Measurements from ENCODE around the gene PDE6A. TPM values are rescaled to one million over a fixed set of nuclear protein-coding genes. Genes with fewer than 3 reads are reported as not detected.

PDE6A gene
- total RNA-seq, 1 donor from 2014 or later: 0.14 TPM

- Histone ChIP-seq H3K79me2 (ENCODE audit: insufficient read depth, low read length) (no peaks in the 10 kb centered on the region), H4K20me1 (ENCODE audit: insufficient read depth, low read length) (no peaks in the 10 kb centered on the region), H2AFZ (ENCODE audit: low read depth, low read length) (no peak overlapping the region), H3K27me3 (ENCODE audit: insufficient read depth, low read length) (no peaks in the 10 kb centered on the region), H3K9ac (ENCODE audit: low read length) (no peak overlapping the region), H3K4me1 (ENCODE audit: insufficient read depth, low read length) (no peaks in the 10 kb centered on the region), H3K36me3 (ENCODE audit: insufficient read depth, low read length) (no peaks in the 10 kb centered on the region), H3K27ac (ENCODE audit: low read depth, low read length) (no peak overlapping the region), H3K4me3 (ENCODE audit: insufficient read depth, low read depth, low read length) (no peak overlapping the region), H3K9me3 (ENCODE audit: insufficient read depth, low read depth, low read length) (no peaks in the 10 kb centered on the region), H3K4me2 (ENCODE audit: low read length) (no peak overlapping the region)
- TF ChIP-seq CTCF (IDR thresholded peaks at IDR 0.05; ENCODE audit: insufficient read depth, low read depth, low read length): no peak
- no peak overlapping the region for H3K27ac Mint-ChIP-seq (ENCODE audit: unreplicated experiment)
- H3K27me3 Mint-ChIP-seq (ENCODE audit: low read depth, unreplicated experiment): peaks cover 14% of the 10 kb centered on the region
- FAIRE-seq (no peak), DNase-seq (ENCODE audit: low read depth) (no peak)
- peaks cover 34% of the 10 kb centered on the region for H3K36me3 Mint-ChIP-seq (ENCODE audit: low read depth, unreplicated experiment)
- no peaks in the 10 kb centered on the region for H3K4me1 Mint-ChIP-seq (ENCODE audit: low read depth, unreplicated experiment)
- peak overlapping the region; percentile 40 for H3K4me3 Mint-ChIP-seq (ENCODE audit: unreplicated experiment)
- no peaks in the 10 kb centered on the region for H3K9me3 Mint-ChIP-seq (ENCODE audit: unreplicated experiment)
These were observed 95.2 kb downstream of the PDE6A start for GRCh38 chr5:149849280-149849965.

- Histone ChIP-seq H3K4me1 (ENCODE audit: insufficient read depth, low read length) (no peaks in the 10 kb centered on the region), H3K4me2 (ENCODE audit: low read length) (no peak overlapping the region), H4K20me1 (ENCODE audit: insufficient read depth, low read length) (no peaks in the 10 kb centered on the region), H3K36me3 (ENCODE audit: insufficient read depth, low read length) (no peaks in the 10 kb centered on the region), H2AFZ (ENCODE audit: low read depth, low read length) (no peak overlapping the region), H3K79me2 (ENCODE audit: insufficient read depth, low read length) (no peaks in the 10 kb centered on the region), H3K27ac (ENCODE audit: low read depth, low read length) (no peak overlapping the region), H3K9me3 (ENCODE audit: insufficient read depth, low read depth, low read length) (no peaks in the 10 kb centered on the region), H3K4me3 (ENCODE audit: insufficient read depth, low read depth, low read length) (no peak overlapping the region), H3K9ac (ENCODE audit: low read length) (no peak overlapping the region), H3K27me3 (ENCODE audit: insufficient read depth, low read length) (no peaks in the 10 kb centered on the region)
- Mint-ChIP-seq H3K9me3 (ENCODE audit: unreplicated experiment) (no peaks in the 10 kb centered on the region), H3K27me3 (ENCODE audit: low read depth, unreplicated experiment) (peaks cover 14% of the 10 kb centered on the region), H3K27ac (ENCODE audit: unreplicated experiment) (no peak overlapping the region), H3K4me1 (ENCODE audit: low read depth, unreplicated experiment) (no peaks in the 10 kb centered on the region), H3K4me3 (ENCODE audit: unreplicated experiment) (no peak overlapping the region), H3K36me3 (ENCODE audit: low read depth, unreplicated experiment) (peaks cover 34% of the 10 kb centered on the region)
- TF ChIP-seq EZH2 (IDR thresholded peaks at IDR 0.05; ENCODE audit: insufficient read depth, low read length): no peak
- TF ChIP-seq CTCF (IDR thresholded peaks at IDR 0.05; ENCODE audit: insufficient read depth, low read depth, low read length): no peak
- FAIRE-seq (no peak), DNase-seq (ENCODE audit: low read depth) (no peak)
These were observed 97.0 kb downstream of the PDE6A start for GRCh38 chr5:149847611-149848010.

- TF ChIP-seq EZH2 (IDR thresholded peaks at IDR 0.05; ENCODE audit: insufficient read depth, low read length) (no peak), CTCF (IDR thresholded peaks at IDR 0.05; ENCODE audit: insufficient read depth, low read depth, low read length) (no peak)
- Histone ChIP-seq H3K9ac (ENCODE audit: low read length) (no peak overlapping the region), H3K79me2 (ENCODE audit: insufficient read depth, low read length) (no peaks in the 10 kb centered on the region), H3K27ac (ENCODE audit: low read depth, low read length) (no peak overlapping the region), H4K20me1 (ENCODE audit: insufficient read depth, low read length) (no peaks in the 10 kb centered on the region), H3K9me3 (ENCODE audit: insufficient read depth, low read depth, low read length) (no peaks in the 10 kb centered on the region), H2AFZ (ENCODE audit: low read depth, low read length) (no peak overlapping the region), H3K36me3 (ENCODE audit: insufficient read depth, low read length) (no peaks in the 10 kb centered on the region), H3K4me3 (ENCODE audit: insufficient read depth, low read depth, low read length) (no peak overlapping the region), H3K27me3 (ENCODE audit: insufficient read depth, low read length) (no peaks in the 10 kb centered on the region), H3K4me2 (ENCODE audit: low read length) (no peak overlapping the region), H3K4me1 (ENCODE audit: insufficient read depth, low read length) (no peaks in the 10 kb centered on the region)
- Mint-ChIP-seq H3K27me3 (ENCODE audit: low read depth, unreplicated experiment) (peaks cover 4% of the 10 kb centered on the region), H3K4me3 (ENCODE audit: unreplicated experiment) (no peak overlapping the region), H3K27ac (ENCODE audit: unreplicated experiment) (no peak overlapping the region), H3K4me1 (ENCODE audit: low read depth, unreplicated experiment) (no peaks in the 10 kb centered on the region), H3K36me3 (ENCODE audit: low read depth, unreplicated experiment) (peaks cover 34% of the 10 kb centered on the region), H3K9me3 (ENCODE audit: unreplicated experiment) (no peaks in the 10 kb centered on the region)
- no peak for FAIRE-seq
- DNase-seq (ENCODE audit: low read depth): no peak
These were observed 98.6 kb downstream of the PDE6A start for GRCh38 chr5:149846021-149846420.
